Peyer's patch (tissue), 4 donors: ENCODE data around the gene CERK. TPM values are rescaled to one million over a fixed set of nuclear protein-coding genes. Genes with fewer than 3 reads are reported as not detected.

ENCODE experiments used
- DNase-seq, 3 donors: peaks; one replicate each; pipeline ENCODE4 v3.0.0-alpha.2; 2017 to 2019
- H3K27ac ChIP-seq, 4 donors: fragments of 200-600 bp; sonication (generic); one replicate each; pipeline ENCODE4 v1.5.1; 2016 to 2019
- H3K27me3 ChIP-seq, 2 donors: fragments of 200-600 bp; sonication (generic); one replicate each; pipeline ENCODE4 v1.5.1; 2019
- H3K36me3 ChIP-seq, 3 donors: fragments of 200-600 bp; sonication (generic); one replicate each; pipeline ENCODE4 v1.5.1; 2016 to 2019
- H3K4me1 ChIP-seq, 4 donors: fragments of 200-600 bp; sonication (generic); one replicate each; pipeline ENCODE4 v1.5.1; 2016 to 2019
- H3K4me3 ChIP-seq, 4 donors: fragments of 200-600 bp; sonication (generic); 1 replicate in 3 of 4; 2 replicates in 1 of 4; pipeline ENCODE4 v1.5.1; 2016 to 2019; ENCODE audit warnings: mild to moderate bottlenecking in 1 of 4
- H3K9me3 ChIP-seq, 4 donors: fragments of 200-600 bp; sonication (generic); one replicate each; pipeline ENCODE4 v1.5.1; 2016 to 2019; ENCODE audit warnings: mild to moderate bottlenecking in 1 of 4
- CTCF ChIP-seq, 6 experiments: fragments of 450-650 bp in 4 of 6; fragments of 200-600 bp in 2 of 6; sonication (generic) in 1 of 6; IDR thresholded peaks; one replicate each; pipeline ENCODE4 v1.5.1; 2017 to 2019; ENCODE audit warnings: antibody characterized with exemption in 6 of 6, mild to moderate bottlenecking in 3 of 6, moderate library complexity in 1 of 6
- POLR2A ChIP-seq, 2 donors: fragments of 450-650 bp; IDR thresholded peaks; one replicate each; pipeline ENCODE4 v1.5.1; 2017; ENCODE audit warnings: antibody characterized with exemption in 2 of 2, mild to moderate bottlenecking in 2 of 2, moderate library complexity in 2 of 2
- total RNA-seq, 4 donors: library from RNA; depleted of rRNA; stranded (reverse); fragments of >200 nt; gene quantifications; one replicate each; pipeline ENCODE4 v1.1.0, GENCODE V29; 2016

CERK gene
- total RNA-seq, 4 donors from 2014 or later = 89.1 to 131 (median 94.7) TPM

- Histone ChIP-seq H3K27me3 (no peaks in the 10 kb centered on the region), H3K27ac (peak overlapping the region; percentile 91 to 99 (median 94)), H3K36me3 (no peaks in the 10 kb centered on the region), H3K4me1 (peaks cover 10 to 66% (median 32%) of the 10 kb centered on the region in 4 donors), H3K9me3 (no peaks in the 10 kb centered on the region), H3K4me3 (peak overlapping the region; percentile 85 to 100 (median 93))
- DNase-seq = peak in 2 of 3 donors; percentile 83 to 91
- peak; percentile 62 to 64 for TF ChIP-seq POLR2A (IDR thresholded peaks at IDR 0.05)
- TF ChIP-seq CTCF (IDR thresholded peaks at IDR 0.05) = peak in 4 of 6 experiments; percentile 23 to 89 (median 54)
Measured at GRCh38 chr22:46739094-46739870, 1.2 kb upstream of the CERK start.

- no peak for DNase-seq
- Histone ChIP-seq H3K4me3 (peak overlapping the region; percentile 85 to 100 (median 93)), H3K27ac (peak overlapping the region; percentile 91 to 99 (median 94)), H3K27me3 (no peaks in the 10 kb centered on the region), H3K9me3 (no peaks in the 10 kb centered on the region), H3K4me1 (peaks cover 7 to 70% (median 34%) of the 10 kb centered on the region in 4 donors), H3K36me3 (no peaks in the 10 kb centered on the region)
- no peak for TF ChIP-seq CTCF (IDR thresholded peaks at IDR 0.05)
Measured at GRCh38 chr22:46738647-46739093, 618 bp upstream of the CERK start.

- Histone ChIP-seq H3K9me3 (no peaks in the 10 kb centered on the region), H3K36me3 (no peaks in the 10 kb centered on the region), H3K4me1 (peaks cover 7 to 77% (median 34%) of the 10 kb centered on the region in 4 donors), H3K27ac (peak overlapping the region; percentile 91 to 99 (median 94)), H3K27me3 (no peaks in the 10 kb centered on the region), H3K4me3 (peak overlapping the region; percentile 85 to 100 (median 93))
- DNase-seq = peak; percentile 69 to 78 (median 71)
- TF ChIP-seq POLR2A (IDR thresholded peaks at IDR 0.05) (no peak), CTCF (IDR thresholded peaks at IDR 0.05) (no peak)
Measured at GRCh38 chr22:46737105-46737975, 712 bp downstream of the CERK start.

- peak in 1 of 3 donors; percentile 57 for DNase-seq
- H3K27ac ChIP-seq = peak overlapping the region; percentile 91 to 99 (median 94)
- peak overlapping the region; percentile 85 to 100 (median 93) for H3K4me3 ChIP-seq
- H3K27me3 ChIP-seq = no peaks in the 10 kb centered on the region
- peaks cover 11 to 77% (median 34%) of the 10 kb centered on the region in 4 donors for H3K4me1 ChIP-seq
- TF ChIP-seq CTCF (IDR thresholded peaks at IDR 0.05) = no peak
- TF ChIP-seq POLR2A (IDR thresholded peaks at IDR 0.05) = peak in 1 of 2 donors; percentile 9
- no peaks in the 10 kb centered on the region for H3K36me3 ChIP-seq
- H3K9me3 ChIP-seq = no peaks in the 10 kb centered on the region
Measured at GRCh38 chr22:46736705-46737104, 1.3 kb downstream of the CERK start.

- DNase-seq = peak in 1 of 3 donors; percentile 50
- no peaks in the 10 kb centered on the region for H3K36me3 ChIP-seq
- H3K27ac ChIP-seq = peak overlapping the region; percentile 91 to 99 (median 94)
- H3K9me3 ChIP-seq = no peaks in the 10 kb centered on the region
- no peaks in the 10 kb centered on the region for H3K27me3 ChIP-seq
- H3K4me1 ChIP-seq = peaks cover 11 to 81% (median 34%) of the 10 kb centered on the region in 4 donors
- TF ChIP-seq POLR2A (IDR thresholded peaks at IDR 0.05) (no peak), CTCF (IDR thresholded peaks at IDR 0.05) (no peak)
- peak overlapping the region; percentile 85 to 100 (median 93) for H3K4me3 ChIP-seq
Measured at GRCh38 chr22:46735747-46736608, 2.1 kb downstream of the CERK start.
